HG03575 (cell line): ENCODE results near the gene PATZ1.

ENCODE experiments used
- ATAC-seq: cut with Tn5 transposase; IDR thresholded peaks from one replicate; pipeline ENCODE4 v1.9.1; 2021; ENCODE audit not compliant: unreplicated experiment, insufficient number of reproducible peaks, low FRiP score; ENCODE audit errors: extremely low read depth

PATZ1 gene

GRCh38 chr22:31344256-31344577 lies 1.9 kb downstream of the PATZ1 start:
- no peak for ATAC-seq

- no peak for ATAC-seq
Observed at GRCh38 chr22:31343235-31344191, 2.6 kb downstream of the PATZ1 start.

- ATAC-seq, result no peak
Observed at GRCh38 chr22:31342389-31343140, 3.6 kb downstream of the PATZ1 start.

GRCh38 chr22:31341386-31342088 lies 4.6 kb downstream of the PATZ1 start:
- ATAC-seq, result no peak

DNA sequence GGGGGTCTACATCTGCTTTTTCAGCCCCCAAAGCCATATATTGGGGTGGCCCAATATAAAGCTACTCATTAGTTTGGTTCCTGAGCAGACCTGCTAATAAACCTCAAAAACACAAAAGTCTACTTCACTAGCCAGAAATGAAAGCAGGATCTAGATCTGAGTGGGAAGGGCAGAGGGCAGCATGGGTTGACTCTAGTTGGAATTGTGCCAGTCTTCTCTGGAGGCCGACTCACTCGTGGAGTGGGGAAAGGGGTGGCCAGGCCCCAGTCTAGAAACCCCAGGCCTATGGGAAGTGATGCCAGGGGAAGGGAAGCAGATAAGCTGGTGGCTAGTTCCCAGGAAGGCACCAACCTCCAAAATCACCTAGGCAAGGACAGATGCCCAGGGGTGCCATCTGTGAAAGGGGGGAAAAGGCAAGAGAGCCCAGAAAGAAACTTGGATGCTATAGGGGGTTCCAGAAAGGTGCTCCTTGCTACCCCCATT lies 5.3 kb downstream of the PATZ1 start:
- ATAC-seq, result no peak

DNA sequence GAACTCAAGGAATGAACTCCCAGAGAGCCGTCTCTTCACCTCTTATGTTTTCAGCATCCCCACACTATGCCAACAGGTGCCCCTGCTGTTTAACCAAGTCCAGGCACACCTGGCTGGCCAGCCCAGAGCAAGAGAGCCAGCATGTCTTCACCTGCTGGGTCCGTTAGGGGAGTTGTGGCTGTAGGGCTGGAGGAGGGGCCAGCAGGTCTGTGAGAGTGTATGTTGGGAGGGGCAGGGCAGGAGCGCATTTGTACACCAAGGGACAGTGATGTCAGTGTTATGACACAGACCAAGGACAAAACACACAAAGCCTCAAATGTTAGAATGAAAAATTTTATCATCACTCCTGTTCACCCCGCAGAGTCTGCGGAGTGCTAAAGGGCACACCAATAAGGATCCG lies 5.8 kb downstream of the PATZ1 start:
- ATAC-seq, result no peak

DNA sequence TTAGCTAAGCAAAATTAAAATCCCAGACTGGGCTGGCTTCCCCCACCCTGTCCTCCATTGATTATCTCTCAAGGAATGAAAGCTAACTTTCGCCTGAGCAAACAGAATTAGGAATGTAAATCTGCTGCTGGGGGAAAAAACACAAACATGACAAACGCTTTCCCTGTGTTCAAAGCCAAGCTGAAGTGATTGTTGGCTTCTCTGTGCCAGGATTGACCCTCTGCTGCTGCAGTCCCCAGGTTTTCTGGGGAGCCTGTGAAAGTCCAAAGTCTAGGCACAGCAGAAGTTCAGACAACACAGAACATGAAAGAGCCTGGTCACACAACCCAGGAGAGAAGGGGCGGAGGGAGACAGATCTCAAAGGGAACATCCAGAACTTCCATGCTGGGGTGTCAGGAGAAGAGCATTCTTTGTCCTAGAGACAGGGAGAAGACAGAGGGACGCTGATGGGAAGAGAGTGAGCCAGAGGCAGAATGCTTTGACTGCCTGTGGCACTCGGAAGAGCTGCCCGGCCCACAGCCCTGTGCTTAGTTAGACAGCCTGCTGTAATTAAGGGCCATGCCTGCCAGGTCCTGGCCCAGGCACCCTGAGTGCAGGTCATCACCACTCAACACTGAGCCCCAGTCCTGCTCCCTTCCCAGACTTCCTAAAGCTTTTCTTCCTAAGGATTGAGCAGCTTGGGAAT lies 6.9 kb downstream of the PATZ1 start:
- no peak for ATAC-seq

DNA sequence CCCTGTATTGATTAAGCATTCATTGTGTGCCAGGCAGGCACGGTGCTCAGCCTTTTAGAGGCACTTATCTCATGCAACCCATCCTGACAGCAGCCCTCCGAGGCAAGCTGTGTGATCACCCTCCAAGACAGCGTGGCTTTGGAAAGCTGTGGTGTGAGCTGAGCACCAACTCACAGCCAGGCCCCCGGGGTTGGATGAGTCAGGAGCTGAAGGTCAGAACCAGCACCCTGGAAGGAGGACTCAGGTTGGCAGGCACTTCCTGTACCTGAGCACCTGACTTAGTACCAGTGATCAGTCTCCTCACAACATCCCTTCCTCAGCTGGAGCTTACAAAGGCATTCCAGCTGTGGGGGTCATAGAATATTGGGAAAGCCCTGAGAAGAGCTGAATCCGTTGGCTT lies 9.0 kb downstream of the PATZ1 start:
- ATAC-seq, result no peak

GRCh38 chr22:31334329-31334728 lies 11.8 kb downstream of the PATZ1 start:
- no peak for ATAC-seq

DNA sequence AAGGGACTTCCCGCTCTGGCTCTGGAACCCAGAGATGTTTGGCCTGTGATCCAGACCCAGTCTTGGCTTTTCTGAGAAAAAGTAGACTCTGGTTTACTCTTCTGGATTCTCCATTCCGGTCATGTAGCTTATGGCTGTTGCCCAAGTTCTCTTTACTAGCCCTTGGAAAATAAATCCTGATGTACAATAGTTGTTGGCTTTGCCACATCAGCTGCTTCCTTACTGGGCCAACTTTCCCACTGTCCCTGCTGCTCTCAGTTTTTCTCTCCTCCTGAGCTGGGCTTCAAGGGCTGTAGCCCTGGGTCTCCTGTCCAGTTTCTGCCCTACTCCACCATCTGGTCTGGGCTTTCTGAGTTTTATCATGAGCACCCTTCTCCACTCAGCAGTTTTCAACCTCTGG lies 12.5 kb downstream of the PATZ1 start:
- ATAC-seq, result no peak

GRCh38 chr22:31332886-31333285 lies 13.3 kb downstream of the PATZ1 start:
- no peak for ATAC-seq

- ATAC-seq, result no peak
Observed at GRCh38 chr22:31332010-31332409, 14.1 kb downstream of the PATZ1 start.

DNA sequence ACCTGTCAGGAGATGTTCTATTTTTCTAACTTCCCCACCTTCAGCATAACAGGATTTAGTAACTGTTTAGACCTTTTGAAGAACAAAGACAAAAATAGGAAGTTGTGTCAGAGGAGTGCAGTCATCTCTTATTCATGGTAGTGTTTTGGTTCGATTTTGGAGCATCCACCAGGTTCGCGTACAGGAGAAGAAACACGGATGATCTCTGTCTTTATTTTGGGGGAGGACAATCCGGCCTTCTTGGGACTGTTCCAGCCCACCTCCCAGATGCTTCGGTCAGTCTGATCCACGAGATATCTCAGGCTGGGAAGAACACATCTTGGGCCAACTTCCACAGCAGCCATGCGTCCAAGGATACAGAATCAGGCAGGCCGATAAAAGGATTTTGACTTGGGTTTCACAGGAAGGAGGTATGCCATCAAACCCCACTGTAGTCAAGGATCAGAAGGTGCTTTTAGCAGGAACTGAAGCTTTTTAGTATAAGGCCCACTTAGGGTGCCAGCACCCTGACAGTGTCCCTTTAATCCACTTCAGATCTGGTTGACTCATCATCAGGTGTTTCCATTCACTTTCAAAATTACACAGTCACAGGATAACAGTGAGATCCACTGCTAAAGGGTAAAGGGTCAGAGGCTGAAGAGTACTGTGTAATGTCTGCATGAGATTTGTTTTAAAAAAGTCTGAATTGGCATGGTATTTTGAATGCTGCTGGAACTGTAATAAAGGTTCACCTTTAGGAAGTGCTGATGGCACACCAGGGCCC lies 16.5 kb downstream of the PATZ1 start:
- ATAC-seq, result no peak

DNA sequence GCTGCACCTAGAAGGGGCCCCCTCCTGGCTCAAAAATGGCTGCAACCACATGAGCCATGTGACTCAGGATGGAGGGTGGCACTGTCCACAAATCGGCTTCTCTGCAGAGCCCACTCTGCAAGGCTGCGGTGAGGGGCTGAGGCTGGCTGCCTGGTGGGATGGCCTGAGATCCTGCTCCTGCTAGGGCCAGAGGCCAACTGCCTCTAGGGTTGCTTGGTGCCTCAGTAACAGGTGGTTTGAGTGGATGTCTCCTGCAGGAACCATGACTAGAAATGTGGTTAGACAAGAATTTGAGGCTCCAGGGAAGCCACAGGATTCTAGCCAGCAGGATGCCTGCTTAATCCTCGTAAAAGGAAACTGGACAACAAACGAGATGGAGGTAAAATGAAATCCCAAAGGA lies 17.1 kb downstream of the PATZ1 start:
- no peak for ATAC-seq

DNA sequence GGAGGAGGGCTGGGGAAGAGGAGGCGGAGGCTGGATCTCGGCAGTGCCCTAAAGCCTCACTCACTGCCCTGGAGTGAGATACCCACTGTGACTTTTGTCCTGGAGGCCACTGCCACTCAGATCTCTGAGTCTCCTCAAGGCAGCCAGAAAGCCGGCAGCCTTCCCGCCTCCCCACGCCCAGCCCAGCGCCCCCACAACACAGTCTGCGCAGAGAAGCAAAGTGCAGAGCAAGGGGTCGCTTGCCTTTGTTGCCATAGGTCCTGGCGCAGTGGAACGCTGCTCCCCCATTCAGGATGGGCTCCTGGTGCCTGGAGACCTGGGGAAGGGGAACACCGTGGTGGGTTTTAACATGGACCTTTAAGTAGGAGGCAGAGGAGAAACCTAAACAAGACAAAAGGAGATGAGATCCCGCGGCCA lies 17.6 kb downstream of the PATZ1 start:
- no peak for ATAC-seq

- no peak for ATAC-seq
Observed at GRCh38 chr22:31327806-31328543, 18.2 kb downstream of the PATZ1 start.

- ATAC-seq, result no peak
Observed at GRCh38 chr22:31326877-31327276, 19.3 kb downstream of the PATZ1 start.
